Hippocampal formation (tissue), 2 donors: ENCODE data around the gene SLX4IP.
A peak's percentile ranks its signal among the peaks of the same experiment; 100 is the strongest.

Experiments
- DNase-seq, 2 donors: peaks; one replicate each; lab custom pipeline; 2025; lab: John Stamatoyannopoulos, UW

SLX4IP gene

DNA sequence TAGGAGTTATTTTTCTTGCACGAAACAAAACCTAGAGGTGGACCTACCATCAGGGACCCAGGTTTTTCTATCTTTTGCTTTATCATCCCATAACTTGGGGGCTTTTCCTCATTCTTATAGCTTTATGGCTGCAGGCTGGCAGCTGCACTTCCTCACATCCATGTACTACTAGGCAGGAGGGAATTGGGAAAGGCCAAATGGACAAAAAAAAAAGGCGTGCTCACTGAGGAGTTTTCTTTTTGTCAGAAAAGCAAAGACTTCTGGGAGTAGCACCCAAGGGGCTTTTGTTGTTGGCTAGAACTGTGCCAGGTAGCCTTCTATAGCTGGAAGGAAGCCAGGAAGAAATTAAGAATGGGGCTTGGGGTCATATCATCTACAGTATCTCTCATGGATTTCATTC lies 61.4 kb downstream of the SLX4IP start:
- DNase-seq: no peak

DNA sequence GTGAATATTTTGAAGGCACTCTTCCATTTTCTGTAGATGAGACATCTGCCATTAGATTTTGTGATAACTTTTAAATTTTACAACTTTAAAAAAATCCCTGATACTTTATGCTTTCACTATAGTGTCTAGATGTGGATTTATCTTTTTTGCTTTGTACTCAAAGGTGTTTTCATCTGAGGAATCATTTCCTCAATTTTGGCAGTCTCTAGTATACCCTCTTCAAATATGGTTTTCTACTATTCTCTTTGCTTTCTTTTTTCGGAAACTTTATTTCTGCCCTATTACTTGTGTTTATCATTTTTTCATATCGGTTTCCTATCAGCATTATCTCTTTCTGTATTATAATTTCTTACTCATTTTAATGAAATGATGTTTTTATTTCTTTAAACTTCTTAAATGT lies 62.2 kb downstream of the SLX4IP start:
- DNase-seq: no peak

DNA sequence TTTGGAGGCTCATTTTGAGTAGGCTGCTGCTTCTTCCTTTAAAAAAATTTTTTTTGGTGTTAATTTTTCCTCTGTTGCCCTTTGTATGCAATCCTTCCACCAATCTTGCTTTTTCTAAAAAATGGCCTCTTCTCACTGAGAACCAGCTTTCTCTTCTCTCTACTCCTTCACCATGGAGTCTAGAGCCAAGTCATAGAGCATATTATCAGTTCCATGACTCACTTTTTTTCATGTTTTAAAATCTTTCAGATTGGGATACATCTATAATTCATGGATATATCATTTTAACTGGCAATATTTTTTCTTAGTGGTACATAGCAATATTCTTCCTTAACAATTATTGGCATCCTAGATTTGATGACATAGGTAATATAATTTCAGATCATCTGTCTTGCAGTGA lies 62.7 kb downstream of the SLX4IP start:
- no peak for DNase-seq

DNA sequence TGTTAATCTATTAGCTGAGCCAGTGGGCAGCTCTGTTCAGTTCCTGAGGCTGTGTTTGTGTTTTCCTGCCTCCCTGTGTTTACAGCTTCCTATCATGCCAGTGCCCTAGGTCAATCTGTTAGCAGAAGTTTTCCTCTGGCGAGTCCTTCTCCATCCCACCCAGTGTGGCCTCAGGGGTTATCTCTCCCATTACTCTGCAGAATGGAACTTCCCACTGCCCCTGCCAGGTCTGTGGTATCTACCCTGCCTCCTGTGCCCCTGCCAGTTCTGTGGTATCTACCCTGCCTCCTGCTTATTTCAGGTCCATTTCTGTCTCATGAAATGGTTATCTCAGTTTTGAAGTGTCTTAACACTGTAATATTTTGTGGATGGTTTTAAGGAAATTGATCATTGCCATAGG lies 63.1 kb downstream of the SLX4IP start:
- no peak for DNase-seq

DNA sequence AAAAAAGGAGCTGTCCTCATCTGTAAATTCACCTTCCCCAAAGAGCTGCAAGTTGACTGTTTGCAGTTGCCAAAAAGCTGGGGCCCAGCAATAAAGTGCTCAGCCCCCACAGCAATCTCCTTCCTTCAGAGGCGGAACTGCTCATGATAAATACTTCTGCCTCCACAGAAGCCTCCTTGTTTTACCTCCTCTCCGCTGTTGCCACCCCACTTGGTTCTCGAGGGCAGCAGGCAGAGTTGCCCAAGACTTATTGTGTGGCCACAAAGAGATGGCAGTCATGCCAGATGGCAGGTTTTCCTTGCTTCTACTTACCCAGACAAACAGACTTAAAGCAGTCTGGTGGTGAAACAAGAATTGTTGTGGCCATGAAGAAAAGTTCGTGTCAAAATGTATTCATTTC lies 66.3 kb downstream of the SLX4IP start:
- DNase-seq: peak; percentile 37 to 76

DNA sequence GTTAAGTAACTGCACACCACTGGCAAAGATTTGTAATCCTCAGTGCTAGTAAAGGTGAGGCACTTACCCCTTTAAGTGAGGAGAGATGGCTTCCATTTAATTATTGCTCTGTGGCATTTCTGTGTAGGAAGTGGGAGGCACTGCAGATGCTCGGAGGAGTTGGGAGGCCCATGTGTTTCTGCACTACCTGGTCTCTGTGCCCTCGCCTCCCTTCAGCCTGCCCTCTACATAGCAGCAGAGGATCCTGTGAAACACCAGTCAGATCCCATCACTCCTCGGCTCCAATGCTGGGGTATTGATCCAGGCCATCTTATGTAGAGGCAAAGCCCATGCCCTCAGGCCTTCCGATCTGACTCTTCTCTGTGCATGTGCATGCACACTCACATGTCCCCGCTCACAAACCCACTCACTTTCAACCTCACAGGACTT lies 67.0 kb downstream of the SLX4IP start:
- DNase-seq: no peak

DNA sequence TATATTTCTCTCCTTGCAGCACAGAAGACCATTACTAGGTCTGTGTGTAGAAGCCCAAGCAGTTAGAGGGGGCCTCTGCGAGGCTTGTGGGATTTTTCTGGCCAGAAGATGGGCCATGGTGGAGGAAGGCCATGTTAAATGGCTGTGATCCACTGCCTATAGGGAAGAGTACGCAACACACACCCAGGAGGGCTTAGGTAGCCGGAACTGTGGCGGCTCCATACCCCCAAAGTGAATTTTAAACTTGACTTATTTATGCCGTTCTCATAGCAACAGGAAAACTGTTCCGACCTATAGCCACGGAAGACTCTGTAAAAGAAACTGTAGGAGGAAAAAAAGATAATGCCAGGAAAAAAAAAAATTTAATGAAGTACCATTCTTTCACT lies 69.5 kb downstream of the SLX4IP start:
- DNase-seq: no peak

DNA sequence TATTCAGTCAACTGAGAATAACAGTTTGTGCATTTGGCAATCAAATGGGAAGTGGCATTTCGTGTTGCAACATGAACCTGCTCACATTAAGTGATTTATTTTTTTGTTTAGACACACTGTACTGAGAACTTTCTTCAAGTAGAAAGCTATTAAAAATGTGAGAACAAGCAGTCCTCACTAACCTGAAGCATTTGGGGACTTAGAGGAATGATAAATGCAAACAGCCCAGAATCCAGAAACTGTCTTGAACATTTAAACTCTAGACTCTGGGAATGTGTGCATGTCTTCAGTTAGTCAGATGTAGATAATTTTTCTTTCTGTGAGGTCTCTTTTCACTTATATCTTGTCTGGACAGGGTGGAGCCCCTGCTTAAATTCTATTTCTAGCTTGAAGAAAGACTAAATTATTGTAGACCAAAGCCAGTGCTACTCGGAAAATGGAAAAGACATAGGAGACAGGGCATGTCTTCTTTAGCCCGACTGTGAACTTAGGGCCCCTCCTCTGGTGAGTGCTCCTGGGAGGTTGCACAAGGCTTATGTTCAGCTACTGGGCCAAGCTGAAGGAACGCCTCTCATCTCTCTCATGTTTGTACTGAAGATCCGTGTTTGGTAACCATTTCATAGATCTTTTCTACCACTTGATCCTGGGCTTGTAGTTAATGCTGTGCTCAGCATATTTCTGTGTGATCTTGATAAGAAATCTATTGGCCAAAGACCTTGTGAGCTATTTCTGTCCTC lies 70.1 kb downstream of the SLX4IP start:
- no peak for DNase-seq

DNA sequence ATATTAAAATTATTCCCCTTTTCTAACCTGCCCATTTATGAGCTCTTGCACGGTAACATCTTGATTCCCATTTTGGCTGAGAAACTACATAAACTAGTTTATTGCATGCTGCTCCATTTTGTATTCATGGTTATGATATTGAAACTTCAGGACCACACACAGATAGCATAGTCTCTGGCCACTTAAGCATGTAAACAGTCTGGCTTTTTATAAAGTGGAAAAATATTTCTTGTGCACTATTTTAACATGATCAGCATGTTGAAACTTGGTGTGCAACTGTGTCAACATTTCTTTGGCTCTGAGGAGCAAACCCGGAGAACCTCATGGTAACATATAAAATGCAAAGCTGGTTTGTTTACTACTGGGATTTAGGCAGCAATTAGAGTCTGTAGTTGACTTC lies 70.7 kb downstream of the SLX4IP start:
- DNase-seq: no peak

DNA sequence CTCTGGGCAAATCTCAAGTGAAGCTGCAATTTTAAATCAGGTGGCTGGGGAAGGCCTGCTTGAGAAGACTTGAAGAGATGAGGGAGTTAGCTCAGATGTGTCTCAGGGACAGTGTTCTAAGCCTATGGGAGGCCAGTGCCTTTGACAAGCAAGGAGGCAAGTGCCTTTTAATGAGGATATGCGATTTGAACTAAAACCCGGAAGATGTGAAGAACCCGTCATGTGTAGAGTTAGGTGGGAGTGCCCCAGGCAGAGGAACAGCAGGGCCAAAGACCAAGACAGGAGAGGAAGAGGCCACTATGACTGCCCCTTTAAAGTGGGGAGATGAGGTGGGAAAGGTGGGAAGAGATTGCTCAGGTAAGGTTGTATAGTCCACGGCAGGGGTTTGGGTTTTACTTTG lies 71.9 kb downstream of the SLX4IP start:
- no peak for DNase-seq

DNA sequence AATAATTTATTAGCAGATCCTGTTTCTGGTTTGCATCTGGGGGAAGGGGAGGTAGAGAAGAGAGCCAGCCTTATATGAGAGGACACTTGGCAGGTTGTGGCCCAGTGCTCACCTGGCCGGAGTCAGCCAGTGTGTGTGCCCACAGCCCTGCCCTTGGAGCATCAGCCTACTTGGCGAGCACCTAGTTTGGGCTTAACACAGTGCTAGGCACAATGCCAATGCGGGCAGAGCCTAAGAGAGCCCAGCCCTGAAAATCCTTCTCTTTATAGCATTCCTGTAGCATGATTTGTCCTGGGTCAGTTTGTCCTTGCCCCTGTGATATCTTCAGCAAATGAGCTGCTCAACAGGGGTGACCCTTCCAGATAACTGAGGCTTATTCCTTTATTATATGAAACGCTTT lies 73.0 kb downstream of the SLX4IP start:
- DNase-seq: no peak

DNA sequence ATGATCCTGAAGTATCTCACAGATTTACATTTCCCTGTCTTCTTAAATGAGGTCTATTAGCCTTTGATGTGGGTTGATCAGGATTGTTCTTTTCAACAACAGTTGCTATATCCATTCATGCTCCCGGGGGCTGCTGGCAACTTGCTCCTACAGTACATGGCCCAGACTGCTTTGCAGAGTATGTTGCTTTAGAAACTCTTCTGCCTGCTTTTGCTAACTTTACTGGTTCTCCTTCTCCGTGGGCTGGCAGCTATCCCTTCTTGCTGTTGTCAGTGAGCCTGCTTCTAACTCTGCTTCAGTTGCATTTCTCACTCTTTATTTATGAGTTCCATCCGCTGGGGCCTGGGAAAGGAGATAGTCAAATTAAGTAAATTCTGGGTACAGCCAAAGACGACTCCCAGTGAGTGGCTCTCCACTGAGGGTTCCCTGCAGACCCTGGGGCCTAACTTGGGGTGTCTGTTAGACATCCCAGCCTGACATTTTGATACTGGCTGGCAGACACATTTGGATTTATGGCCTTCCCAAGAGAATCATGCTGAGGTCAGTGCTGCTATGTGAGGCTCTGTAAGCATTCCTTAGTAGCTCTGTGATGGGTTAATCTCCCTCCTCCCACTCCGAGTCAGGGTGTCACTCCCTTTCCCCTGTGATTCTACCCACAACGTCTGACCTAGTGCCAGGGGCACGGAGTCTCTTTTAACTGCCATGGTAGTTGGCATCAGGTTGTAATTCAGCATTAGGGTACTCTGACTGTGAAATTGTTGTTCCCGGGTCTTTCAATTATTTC lies 73.6 kb downstream of the SLX4IP start:
- DNase-seq: no peak

DNA sequence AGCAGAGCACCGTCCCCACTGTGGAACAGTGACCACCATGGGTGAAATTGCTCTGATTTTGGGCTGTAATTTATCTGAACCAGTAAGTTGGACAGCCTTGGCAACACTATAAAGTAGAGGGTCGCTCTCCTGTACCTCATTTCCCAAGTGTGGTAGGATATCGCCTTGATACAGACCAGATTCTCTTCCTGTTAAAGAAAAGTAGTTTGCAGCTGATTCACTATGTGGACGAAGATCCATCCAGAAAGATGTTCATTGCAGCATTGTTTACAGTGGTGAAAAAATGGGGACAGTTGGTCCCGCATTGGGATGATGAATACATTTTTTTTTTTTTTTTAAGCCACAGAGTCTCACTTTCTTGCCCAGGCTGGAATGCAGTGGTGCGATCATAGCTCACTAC lies 74.3 kb downstream of the SLX4IP start:
- DNase-seq: no peak

DNA sequence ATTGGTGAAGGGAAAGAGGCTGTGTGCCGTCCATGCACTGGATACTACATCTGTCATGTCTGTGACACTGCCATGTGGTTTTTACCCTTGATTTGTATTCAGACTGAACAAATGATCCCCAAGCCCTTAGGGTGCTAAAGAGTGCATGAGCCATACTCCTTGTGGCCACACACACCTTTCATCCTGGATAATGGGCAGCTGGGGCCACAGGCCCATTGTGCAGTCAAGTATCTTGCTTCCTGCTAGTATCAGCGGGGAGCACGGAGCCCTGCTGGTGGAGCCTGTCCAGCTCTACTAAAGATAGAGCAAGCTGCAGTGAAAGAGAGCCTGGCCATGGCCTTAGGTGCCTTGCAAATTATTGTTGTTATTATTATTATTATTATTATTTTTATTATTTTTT lies 75.1 kb downstream of the SLX4IP start:
- no peak for DNase-seq

DNA sequence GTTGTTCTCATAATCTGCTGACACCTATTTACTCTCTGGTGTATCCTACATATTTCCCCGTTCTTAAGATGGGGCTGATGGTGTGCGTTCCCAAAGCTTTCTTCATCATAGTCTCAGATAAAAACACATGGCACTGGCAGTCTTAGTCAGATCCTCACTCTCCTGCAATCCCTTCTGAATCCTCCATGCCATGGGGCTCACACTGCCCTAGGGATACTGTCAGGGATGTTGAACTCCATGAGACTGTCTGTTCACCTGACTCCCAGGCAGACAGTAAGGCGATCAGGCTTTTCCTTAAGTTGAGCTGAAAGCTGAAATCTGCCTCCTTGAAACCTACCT lies 76.0 kb downstream of the SLX4IP start:
- DNase-seq: no peak

DNA sequence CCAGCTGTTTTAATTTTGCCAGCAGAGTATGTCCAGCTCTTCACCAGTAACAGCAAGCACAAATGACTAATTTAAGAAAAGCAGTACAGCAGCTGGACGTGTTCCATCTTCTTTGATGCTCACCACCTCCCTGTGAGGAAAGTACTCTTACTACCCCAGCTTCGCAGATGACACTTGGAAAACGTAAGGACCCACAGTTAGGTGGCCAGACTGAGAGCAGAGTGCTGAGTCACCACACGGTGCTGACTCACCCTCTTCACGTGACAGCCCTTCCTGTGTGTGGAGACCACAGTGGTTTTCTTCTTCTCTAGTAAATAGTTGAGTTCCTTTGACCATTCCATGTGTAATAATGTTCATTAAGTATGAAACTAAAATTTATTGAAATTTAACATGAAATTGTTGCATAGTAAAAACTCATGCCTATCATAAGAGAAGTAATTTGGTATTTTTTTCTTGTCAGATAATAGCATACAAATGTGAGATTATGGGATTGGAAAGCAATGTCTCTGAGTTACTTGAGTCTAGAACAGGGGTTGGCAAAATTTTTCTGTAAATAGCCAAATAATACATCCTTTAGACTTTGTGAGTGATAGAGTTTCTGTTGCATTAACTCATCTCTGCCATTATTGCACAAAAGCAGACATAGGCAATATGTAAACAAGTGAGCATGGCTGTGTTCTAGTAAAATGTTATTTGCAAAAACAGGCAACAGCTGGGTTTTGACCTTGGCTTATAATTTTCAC lies 76.6 kb downstream of the SLX4IP start:
- DNase-seq: peak; percentile 20 to 47

DNA sequence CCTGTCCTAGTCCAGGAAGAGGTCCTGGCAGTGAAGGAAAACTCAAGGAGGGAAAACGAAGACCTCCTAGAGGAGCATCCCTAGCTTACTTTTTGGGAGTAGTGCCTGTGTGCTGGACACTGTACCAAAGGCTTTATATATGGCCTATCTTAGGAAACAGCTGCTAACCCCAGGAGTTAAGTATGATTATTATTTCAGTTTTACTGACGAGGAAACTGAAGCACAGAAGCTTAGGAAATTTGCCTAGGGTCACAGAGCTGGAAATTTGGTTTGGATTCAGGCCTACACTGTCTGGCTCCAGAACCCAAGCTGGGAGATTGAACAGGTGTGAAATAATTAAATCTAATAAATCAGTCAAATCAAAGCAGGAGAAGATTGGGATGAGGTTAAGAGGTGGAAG lies 78.0 kb downstream of the SLX4IP start:
- DNase-seq: no peak

DNA sequence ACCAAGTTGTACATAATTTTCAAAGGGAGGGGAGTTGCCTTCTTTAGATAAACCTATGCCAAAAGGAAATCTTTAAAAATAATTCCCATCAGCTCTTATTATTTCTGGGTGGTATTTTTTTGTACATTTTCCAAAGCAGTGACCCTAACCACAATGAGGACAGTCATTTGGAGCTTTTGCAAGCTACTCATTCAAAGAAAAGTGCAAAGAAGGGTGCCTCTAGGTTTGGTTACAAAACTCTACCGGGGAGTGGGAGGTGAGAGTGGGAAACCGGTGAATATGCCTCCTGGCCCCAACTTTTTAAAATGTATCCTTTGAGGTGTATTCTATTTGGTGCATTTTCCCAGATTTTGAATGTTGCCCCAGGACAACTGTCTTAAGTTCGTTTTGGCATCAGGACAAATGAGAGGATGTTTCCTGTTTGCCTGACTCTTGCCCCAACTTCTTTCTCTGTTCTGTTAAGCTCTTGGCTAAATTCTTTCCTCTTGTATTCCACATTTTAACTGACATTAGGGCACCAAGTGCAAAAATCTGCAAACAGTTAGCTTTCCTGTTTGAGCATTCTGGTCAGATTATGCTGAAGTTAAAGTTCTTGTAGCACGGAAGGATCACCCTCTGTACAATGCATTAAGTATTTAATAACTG lies 78.9 kb downstream of the SLX4IP start:
- no peak for DNase-seq

DNA sequence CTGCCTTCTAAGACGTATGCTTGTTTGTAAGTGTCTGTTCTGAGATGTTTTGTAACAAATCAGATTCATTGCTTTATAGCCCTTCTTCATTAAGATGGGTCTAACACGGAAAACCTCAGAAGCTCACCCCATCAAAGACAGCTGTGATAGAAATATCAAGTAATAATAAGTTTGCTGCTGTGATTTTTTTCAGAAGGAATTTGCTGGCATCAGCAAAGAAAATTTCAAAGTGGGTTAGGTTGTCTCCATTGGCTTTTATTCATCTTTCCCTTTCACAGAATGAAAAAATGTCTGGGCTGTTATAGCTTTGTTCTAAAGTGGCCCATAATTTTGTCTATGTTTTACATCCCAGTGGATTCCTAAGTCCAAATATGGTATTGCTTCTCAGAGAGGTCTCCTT lies 81.4 kb downstream of the SLX4IP start:
- no peak for DNase-seq

DNA sequence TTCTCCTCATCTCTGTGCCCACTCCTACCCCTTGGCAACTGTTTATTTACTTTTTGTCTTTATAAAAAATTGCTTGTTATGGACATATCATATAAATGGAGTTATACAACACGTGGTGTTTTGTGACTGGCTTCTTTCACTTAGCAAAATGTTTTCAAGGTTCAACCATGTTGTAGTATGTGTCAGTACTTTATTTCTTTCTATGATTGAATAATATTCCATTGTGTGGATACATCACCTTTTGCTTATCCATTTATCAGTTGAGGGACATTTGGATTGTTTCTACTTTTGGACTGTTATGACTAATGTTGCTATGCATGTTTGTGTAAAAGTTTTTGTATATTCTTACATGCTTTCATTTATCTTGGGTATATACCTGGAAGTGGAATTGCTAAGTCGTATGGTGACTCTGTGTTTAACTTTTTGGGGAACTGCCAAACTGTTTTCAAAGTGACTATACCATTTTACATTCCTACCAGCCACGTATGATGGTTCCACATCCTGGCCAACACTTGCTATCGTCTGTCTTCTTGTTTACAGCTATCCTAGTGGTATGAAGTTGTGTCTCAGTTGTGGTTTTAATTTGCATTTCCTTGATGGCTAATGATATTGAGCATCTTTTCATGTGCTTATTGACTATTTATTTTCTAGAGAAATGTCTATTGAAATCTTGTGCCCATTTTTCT lies 84.4 kb downstream of the SLX4IP start:
- no peak for DNase-seq

DNA sequence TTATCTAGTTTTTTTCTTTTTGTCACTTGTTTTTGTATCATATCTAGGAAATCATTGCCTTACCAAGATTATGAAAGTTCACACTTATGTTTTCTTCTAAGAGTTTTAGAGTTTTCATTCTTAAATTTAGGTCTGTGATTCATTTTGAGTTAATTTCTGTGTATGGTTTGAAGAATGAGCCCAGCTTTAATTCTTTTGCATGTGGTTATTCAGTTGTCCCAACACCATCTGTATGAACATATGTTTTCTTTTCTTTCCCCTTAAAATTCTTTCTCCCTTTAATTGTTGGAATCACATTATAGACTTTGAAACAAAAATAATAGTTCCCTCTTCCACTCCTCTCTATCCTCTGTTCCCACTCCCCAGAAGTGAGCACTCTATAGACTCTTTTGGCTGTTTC lies 85.4 kb downstream of the SLX4IP start:
- DNase-seq: no peak
